Spleen (tissue), 3 donors: ENCODE results near the gene FADS2.

Source experiments
- POLR2A ChIP-seq, 3 donors: fragments of 450-650 bp; IDR thresholded peaks; one replicate each; pipeline ENCODE4 v1.5.1; 2017; ENCODE audit warnings: antibody characterized with exemption in 3 of 3, mild to moderate bottlenecking in 1 of 3
- POLR2AphosphoS5 ChIP-seq, 3 donors: sonication (generic); formaldehyde crosslinking; IDR thresholded peaks; one replicate each; pipeline ENCODE4 v1.5.1; 2017; ENCODE audit warnings: antibody characterized with exemption in 3 of 3

DNA sequence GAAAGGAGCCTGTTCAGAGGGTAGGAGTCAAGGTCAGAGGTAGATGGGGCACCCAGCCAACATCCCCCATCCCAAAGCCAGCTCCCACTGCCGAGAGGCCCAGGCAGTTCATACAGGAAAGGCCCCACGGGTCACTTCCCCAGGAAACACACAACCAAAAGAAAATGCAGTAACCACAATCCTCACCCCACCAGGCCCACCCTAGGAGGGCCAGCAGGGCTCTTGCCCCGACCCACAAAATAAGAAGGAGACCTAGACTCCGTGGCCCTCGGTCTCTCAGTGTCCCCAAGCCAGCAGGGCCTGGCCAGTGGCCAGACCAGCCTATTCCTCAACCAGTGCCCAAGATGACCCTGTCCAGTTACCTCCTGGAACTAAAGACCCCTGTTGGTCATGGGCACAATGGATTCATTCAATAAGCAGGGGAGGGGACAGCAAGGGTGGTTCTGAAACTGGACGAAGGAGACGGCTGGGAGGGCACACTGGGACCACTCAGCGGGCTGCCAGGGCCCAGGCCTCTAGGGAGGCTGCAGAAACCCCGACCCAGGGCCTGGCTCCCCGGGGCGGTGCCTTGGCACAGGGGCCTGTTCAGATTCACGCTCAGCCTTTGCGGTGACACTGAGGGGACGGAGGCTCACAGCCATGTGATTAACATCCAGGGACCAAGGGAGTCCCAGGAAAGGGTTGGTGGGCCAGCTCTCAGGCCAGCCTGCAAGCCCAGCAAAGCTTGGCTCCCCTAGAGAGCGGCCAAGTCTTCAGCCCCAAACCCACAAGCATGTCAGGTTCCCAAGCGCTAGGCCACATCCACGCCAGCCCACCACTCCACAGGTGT, 83.8 kb downstream of the FADS2 start:
- TF ChIP-seq POLR2AphosphoS5 (IDR thresholded peaks at IDR 0.05) (no peak), POLR2A (IDR thresholded peaks at IDR 0.05) (no peak)
